Measurements from ENCODE around the gene TMEM269. TPM values are rescaled to one million over a fixed set of nuclear protein-coding genes. Genes with fewer than 3 reads are reported as not detected.

Gene TMEM269
- total RNA-seq, 4 donors from 2014 or later, result 0.12 TPM; not detected in 3

GRCh38 chr1:42767510-42768000 is 17.2 kb upstream of the TMEM269 start:
- TF ChIP-seq POLR2AphosphoS5 (IDR thresholded peaks at IDR 0.05), result no peak
- TF ChIP-seq POLR2A (IDR thresholded peaks at IDR 0.05), result no peak
- no peak for TF ChIP-seq EP300 (IDR thresholded peaks at IDR 0.05)
- no peak for TF ChIP-seq CTCF (IDR thresholded peaks at IDR 0.05)
- no peaks in the 10 kb centered on the region for H3K9me3 ChIP-seq
- H3K4me3 ChIP-seq, result peak overlapping the region; percentile 87 to 96
- H3K27me3 ChIP-seq, result no peaks in the 10 kb centered on the region
- 2 to 3% methylated on average over 10 of the region's 23 CpGs for WGBS, 2 donors (ENCODE audit: low coverage in 1 of 2)
- peak; percentile 1 for ATAC-seq
- H3K4me1 ChIP-seq, result peaks cover 0 to 67% (median 11%) of the 10 kb centered on the region in 3 donors
- H3K27ac ChIP-seq, result peak overlapping the region; percentile 84 to 98 (median 96)
- H3K36me3 ChIP-seq, result peaks cover 0 to 4% of the 10 kb centered on the region in 2 donors

- Histone ChIP-seq H3K9me3 (no peaks in the 10 kb centered on the region), H3K27ac (peak overlapping the region in 1 of 4 donors; percentile 97), H3K4me1 (peaks cover 0 to 65% (median 11%) of the 10 kb centered on the region in 3 donors), H3K27me3 (no peaks in the 10 kb centered on the region), H3K4me3 (peak overlapping the region; percentile 87 to 96), H3K36me3 (peaks cover 0 to 5% of the 10 kb centered on the region in 2 donors)
- TF ChIP-seq POLR2A (IDR thresholded peaks at IDR 0.05), result no peak
- no peak for TF ChIP-seq POLR2AphosphoS5 (IDR thresholded peaks at IDR 0.05)
- no peak for TF ChIP-seq CTCF (IDR thresholded peaks at IDR 0.05)
- no peak for ATAC-seq
- WGBS, 2 donors (ENCODE audit: low coverage in 1 of 2), result 66 to 86% methylated on average over 2 of the region's 2 CpGs
Observed at GRCh38 chr1:42768172-42768571, 16.6 kb upstream of the TMEM269 start.

DNA sequence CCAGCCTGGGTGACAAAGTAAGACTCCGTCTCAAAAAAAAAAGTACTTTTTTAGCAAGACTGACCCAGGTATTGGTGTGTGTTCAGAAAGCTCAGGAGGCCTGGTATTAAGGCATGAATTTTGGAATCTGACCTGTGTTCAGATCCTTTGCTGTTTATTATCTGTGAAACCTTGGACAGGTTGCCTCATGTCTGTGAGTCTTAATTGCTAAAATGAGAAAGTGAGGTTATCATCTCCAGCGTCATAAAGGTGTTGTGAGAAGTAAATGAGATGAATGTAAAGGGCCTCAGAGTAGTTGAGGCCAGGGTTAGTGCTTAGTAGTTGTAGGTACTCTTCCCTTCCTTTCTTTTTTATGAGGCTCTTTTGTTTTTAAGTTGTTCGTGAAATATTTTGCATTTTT is 15.0 kb upstream of the TMEM269 start:
- WGBS, 2 donors (ENCODE audit: low coverage in 1 of 2), result 85 to 94% methylated on average over 3 of the region's 3 CpGs
- ATAC-seq, result no peak
- Histone ChIP-seq H3K4me1 (peaks cover 0 to 53% (median 7%) of the 10 kb centered on the region in 3 donors), H3K36me3 (peaks cover 0 to 22% of the 10 kb centered on the region in 2 donors), H3K4me3 (no peak overlapping the region), H3K9me3 (no peaks in the 10 kb centered on the region), H3K27ac (no peak overlapping the region), H3K27me3 (no peaks in the 10 kb centered on the region)
- no peak for TF ChIP-seq POLR2A (IDR thresholded peaks at IDR 0.05)
- no peak for TF ChIP-seq EP300 (IDR thresholded peaks at IDR 0.05)
- TF ChIP-seq CTCF (IDR thresholded peaks at IDR 0.05), result no peak
- no peak for TF ChIP-seq POLR2AphosphoS5 (IDR thresholded peaks at IDR 0.05)

- Histone ChIP-seq H3K4me3 (no peak overlapping the region), H3K27ac (no peak overlapping the region), H3K27me3 (no peaks in the 10 kb centered on the region), H3K9me3 (no peaks in the 10 kb centered on the region), H3K36me3 (peaks cover 2 to 58% of the 10 kb centered on the region in 2 donors), H3K4me1 (peaks cover 0 to 34% (median 0%) of the 10 kb centered on the region in 3 donors)
- TF ChIP-seq CTCF (IDR thresholded peaks at IDR 0.05) (no peak), EP300 (IDR thresholded peaks at IDR 0.05) (no peak), POLR2AphosphoS5 (IDR thresholded peaks at IDR 0.05) (no peak), POLR2A (IDR thresholded peaks at IDR 0.05) (no peak)
- ATAC-seq, result no peak
- WGBS, 2 donors (ENCODE audit: low coverage in 1 of 2), result 42 to 50% methylated on average over 2 of the region's 2 CpGs
Observed at GRCh38 chr1:42773420-42773819, 11.4 kb upstream of the TMEM269 start.

- Histone ChIP-seq H3K27me3 (no peaks in the 10 kb centered on the region), H3K4me1 (peaks cover 0 to 18% (median 0%) of the 10 kb centered on the region in 3 donors), H3K4me3 (no peak overlapping the region), H3K9me3 (no peaks in the 10 kb centered on the region), H3K27ac (no peak overlapping the region), H3K36me3 (peaks cover 2 to 69% of the 10 kb centered on the region in 2 donors)
- no peak for ATAC-seq
- 73 to 78% methylated on average over 3 of the region's 5 CpGs for WGBS, 2 donors (ENCODE audit: low coverage in 1 of 2)
- TF ChIP-seq POLR2A (IDR thresholded peaks at IDR 0.05) (no peak), CTCF (IDR thresholded peaks at IDR 0.05) (no peak), EP300 (IDR thresholded peaks at IDR 0.05) (no peak), POLR2AphosphoS5 (IDR thresholded peaks at IDR 0.05) (no peak)
Observed at GRCh38 chr1:42774928-42775526, 9.8 kb upstream of the TMEM269 start.

Measured in gastroesophageal sphincter (tissue), 4 donors.